ENCODE results near the gene APOL5.

GRCh38 chr22:35688913-35689675 is 28.6 kb upstream of the APOL5 start:
- no peak for TF ChIP-seq CTCF (IDR thresholded peaks at IDR 0.05)
- no peak for TF ChIP-seq POLR2A (IDR thresholded peaks at IDR 0.05)

Data from body of pancreas (tissue), 4 donors.